GM18520 (cell line): ENCODE measurements around the gene RRP8.

Source experiments
- ATAC-seq: cut with Tn5 transposase; IDR thresholded peaks from one replicate; pipeline ENCODE4 v1.9.1; 2021; ENCODE audit not compliant: unreplicated experiment

Gene RRP8

DNA sequence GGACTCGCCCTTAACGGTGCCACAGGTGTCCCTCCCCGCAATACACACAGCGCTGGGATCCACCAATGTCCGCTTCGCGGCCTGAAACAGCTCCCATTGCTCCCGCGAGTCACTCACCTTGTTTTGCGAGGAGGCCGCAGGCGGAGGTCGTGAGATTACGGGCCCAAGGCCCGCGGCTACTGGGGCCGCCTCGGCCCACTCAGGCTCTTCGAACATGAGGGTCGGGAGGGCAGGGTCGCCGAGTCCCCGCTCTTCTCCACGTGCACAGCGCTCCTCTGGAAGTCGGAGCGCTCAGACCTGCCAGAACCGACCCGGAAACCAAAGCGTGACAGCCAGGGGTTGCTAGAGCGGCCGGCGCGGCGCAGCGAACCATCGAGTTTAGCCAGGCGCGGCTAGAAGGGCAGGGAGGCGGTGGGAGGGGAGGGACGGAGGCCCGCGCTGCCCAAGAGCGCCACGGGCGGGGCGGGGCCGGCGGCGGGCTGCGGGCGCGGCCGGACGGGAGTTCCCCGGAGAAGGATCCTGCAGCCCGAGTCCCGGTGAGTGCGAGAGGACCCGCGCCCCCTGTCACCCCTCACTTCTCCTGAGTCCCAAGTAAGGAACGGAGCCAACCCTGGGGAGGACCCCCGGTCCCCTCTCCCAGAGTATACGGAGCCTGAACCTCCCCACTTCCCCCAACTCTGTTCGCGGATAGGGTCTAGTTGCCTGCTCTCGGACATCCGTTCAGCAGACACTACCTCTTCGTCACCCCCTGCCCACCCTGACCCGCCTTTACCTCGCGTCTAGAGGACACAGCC lies at the start of gene RRP8, which contains the start of gene ILK:
Gene RRP8, minus strand, starts transcription at position 330 of the 794 bp plus-strand sequence. Its CDS starts 114 bp downstream, at position 216.
Gene ILK, plus strand, starts transcription at position 488 of the 794 bp plus-strand sequence. CDS start 498 bp downstream, outside the sequence.
- peak; percentile 62 for ATAC-seq

DNA sequence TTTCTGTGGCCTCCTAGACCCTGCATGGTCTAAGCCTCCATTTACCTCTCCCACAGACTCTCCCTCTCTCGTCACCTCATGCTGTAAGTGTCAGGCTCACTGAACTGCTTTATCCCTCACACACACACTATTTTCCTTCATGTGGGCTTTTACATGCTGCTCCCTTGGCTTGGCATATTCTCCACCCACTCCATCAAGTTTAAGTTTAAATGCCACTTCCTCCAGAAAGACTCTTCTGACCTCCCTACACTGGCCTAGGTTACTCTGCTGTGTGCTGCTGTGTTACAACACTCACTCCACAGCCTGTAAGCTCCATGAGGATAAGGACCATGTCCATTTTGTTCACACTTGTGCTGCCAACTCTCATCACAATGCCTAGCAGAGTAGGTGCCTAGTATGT lies 49.7 kb upstream of the RRP8 start:
- no peak for ATAC-seq

DNA sequence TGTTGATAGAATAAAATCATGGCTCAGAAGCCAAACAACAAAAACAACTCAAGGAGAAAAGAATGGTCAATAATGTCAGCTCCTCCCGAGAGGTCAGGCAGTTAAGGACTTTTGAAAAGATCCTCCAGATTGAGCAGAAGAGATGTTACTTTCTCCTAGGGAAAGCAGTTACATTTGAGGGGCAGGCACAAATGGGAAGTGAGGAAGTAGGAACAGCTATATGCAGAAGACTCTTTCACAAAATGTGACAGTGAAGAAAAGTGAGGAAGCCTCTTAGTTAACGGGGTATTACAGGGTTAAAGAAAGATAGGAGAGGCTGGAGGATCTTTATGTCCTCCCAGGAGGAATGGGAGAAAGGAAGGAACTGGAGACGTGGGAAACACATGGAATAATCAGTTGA lies 48.8 kb upstream of the RRP8 start:
- ATAC-seq, result no peak

DNA sequence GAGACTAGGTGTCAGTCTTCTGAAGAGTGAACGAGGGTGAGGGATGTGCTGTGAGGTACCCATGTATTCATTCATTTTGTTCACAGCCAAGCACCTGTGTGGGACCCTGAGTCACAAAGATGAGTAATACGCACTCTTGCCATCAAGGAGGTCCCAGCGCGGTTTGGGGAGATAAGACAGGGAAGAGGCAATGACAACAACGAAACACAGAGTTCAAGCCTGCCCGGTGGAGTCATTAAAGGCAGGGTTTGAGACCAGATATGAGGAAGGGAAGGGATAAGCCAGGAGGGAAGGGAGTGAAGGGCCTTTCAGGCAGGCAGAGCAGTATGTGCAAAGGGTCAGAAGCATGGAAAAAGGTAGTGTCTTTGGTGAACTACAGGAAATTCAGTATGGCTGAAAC lies 47.6 kb upstream of the RRP8 start:
- no peak for ATAC-seq

DNA sequence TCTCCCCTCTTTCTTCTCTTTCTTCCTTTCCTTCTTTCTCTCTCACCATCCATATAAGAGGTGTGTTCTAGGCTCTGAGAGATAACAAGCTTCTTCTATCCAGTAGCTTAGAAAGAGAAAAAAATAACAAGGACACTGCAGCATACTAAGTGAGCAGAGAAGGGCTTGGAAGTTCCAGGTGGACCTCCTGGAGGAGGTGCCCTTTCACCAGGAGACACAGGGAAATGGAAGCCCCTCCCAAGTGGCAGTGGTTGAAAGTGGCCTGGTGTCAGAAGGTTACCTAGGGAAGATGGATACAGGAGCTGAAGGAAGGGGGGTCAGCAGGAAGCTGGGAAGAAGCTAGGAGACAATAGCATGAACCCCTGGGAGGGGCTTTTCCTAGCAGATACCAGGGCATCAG lies 46.7 kb upstream of the RRP8 start:
- no peak for ATAC-seq

DNA sequence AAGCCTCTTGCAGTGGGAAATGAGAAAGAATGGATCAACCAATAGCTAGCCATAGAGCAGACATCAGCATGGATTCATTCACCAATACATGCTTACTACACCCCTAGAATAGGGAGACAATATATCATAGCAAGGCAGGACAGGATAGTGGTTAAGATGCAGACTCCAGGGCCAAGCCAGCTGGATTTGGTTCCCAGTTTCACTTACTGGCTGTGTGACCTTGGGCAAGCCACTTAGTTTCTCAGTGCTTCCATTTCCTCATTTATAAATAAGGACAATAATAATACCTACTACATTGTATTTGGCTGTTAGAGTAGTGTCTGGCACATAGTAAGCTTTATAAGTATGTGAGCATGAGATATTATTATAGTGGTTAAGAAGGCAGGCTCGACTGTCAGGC lies 45.1 kb upstream of the RRP8 start:
- no peak for ATAC-seq

DNA sequence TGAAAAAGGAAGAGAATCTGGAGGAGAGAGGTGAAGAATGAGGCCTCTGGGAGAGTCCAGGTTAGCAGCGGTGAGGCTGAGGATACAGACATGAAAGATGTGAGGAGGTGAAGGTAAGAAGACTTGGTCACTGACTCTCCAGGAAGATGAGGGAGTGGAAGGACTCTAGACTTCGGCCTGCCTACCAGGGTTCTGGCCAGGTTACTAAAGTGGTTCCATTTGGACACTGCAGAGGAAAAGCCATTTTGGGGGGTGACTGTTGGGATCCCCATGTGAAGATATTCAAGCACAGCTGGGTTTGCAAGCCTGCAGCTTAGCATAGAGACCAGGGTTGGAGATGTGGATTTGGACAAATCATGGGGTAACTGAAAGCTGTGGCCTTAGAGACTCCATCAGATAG lies 44.4 kb upstream of the RRP8 start:
- ATAC-seq, result no peak

DNA sequence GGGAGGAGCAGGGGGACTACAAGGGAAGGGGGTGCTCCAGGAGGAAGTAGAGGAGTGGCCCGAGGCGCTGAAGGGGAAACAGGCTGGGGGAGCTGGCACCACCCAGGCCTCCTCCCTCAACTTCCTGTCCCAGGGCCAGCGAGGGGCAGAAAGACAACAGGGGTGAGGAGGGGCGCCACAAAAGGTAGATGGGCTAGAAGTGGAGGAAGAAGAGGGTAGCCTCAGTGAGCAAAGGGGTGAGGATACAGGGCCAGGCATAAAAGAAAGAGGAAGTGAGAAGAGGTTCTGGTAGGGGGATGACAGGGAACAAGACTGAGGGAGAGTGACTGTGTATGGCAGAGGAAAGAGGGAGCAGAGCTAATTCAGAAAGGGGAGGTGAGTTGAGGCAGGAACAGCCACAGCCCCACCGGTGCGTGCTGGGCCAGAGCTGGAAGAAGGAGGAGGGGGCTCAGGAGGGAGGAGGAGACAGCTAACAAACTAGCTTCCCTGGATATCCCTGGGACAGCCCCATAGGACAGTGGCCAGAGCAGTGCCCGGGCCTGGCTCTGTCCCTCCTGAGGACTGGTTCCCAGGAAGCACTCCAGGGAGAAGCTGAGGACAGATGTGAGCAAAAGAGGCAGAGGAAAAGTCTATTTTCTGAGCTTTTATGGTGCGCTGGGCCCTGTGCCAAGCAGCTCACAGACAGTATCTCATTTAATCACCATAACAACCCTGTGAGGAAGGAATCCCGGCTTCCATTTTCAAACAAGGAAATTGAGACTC lies 43.7 kb upstream of the RRP8 start:
- peak; percentile 67 for ATAC-seq

DNA sequence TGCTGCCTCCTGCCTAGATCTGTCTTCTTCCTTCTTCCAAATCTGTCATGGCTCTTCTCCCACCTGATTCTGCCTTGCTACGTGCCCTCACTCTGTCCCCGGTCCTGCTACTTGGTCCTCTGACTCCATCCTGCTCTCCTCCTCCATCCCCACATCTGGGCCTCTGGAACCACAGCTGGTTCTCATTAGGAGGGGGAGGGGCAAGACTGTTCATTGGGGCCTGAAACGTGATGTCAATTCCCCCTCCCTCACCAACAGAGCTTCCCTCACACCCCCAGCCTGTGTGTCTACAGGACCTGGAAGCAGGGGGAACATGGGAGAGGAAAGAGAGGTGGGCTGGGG lies 43.1 kb upstream of the RRP8 start:
- ATAC-seq, result no peak

DNA sequence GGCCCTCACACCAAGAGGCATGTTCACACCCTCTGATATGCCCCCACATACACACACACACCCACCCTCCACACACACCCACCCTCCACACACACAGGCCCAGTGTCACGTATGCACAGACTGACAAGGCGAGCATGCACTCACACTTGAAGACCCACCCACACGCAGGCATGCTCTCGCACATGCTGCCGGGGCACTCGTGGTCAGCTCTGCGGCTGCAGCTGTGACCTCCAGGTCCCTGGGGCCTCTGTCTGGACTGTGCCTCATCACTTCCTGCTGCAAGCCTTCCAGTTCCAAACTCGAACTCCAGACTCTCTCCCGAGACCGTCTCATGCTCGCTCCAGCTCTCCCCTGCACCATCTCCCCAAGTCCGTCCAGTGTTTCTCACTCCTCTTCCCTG lies 42.7 kb upstream of the RRP8 start:
- ATAC-seq, result no peak

DNA sequence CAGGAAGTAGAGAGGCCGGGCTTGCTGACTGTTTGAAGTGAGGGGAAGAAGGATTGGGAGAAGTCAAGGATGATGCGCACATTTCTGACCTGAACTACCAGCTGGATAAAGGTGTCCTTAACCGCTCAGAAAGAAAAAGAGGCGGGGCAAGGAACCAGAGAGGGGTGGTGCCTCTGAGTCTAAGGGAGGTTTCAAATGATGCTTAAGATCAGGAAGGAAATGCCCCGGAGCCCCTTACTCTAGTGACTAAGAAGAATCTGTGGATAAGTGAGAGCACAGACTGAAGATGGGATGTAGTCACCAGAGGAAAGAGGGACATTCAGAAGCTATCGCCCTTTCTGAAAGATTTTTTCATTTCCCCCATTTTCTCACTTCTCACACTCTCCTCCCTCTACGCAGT lies 39.5 kb upstream of the RRP8 start:
- ATAC-seq, result no peak

DNA sequence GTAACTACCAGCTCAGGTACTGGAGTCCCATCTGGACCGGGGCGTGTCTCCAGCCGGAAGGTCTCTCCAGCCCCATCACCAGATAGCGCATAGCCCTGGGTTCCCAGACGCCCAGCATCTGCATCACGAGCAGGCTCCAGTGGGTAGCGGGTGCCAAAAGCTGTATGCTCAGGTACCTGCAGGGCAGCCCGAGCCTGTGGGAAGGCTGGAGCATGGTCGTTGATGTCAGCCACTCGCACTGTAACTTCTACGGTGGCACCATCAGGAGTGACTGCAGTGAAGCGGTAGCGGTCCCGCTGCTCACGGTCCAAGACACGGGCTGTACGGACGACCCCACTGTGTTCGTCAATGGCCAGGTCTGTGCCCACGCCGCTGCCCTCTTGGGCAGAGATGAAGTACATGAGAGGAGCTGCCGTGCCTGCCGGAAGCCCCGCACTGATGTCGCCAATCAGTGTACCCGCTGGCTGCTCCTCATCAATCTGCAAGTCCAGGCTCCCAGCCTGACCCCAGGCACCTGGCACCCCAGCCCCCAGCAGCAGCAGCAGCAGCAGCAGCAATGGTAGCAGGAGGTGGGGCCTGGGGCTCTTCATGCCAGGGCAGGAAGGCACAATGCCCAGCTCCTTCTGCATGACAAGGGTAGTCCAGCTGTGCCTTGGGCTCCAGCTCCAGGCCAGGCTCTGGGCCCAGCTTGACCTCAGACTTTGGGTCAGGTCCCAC lies 37.7 kb upstream of the RRP8 start:
- no peak for ATAC-seq

DNA sequence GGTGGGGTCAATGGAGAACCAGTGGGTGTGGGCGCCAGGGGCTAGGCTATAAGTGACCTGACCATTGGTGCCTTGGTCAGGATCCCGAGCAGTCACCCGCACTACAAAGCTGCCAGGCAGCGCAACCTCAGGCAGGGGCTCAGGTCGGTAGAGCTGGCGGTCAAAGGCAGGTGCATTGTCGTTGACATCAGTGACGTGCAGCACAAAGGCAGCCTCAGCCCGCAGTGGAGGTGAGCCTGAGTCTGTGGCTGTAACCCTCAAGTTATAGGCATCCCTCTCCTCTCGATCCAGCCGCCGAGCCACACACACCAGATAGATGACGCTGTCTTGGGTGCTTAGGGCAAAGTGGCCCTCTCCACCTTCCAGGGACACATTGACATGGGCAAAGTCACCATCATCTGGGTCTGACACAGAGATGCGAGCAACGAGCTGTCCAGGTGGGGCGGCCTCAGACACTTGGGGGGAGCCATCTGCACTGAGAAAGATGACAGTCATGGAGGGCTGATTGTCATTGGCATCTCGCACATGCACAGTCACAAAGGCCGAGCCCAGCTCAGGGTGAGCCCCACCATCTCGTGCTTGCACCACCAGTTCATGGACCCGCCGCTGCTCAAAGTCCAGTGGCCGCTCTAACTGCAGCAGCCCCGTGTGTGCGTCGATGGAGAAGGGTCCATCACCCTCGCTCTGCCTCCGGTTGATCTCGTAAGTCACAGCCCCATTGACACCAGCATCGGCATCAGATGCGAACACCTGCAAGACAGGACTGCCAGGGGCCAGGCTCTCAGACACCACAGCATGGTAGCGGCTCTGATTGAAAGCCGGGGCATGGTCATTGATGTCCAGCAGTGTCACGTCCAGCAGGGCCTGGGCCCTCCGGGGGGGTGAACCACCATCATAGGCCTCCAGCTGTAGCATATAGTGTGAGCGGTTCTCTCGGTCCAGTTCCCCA lies 36.9 kb upstream of the RRP8 start:
- no peak for ATAC-seq

DNA sequence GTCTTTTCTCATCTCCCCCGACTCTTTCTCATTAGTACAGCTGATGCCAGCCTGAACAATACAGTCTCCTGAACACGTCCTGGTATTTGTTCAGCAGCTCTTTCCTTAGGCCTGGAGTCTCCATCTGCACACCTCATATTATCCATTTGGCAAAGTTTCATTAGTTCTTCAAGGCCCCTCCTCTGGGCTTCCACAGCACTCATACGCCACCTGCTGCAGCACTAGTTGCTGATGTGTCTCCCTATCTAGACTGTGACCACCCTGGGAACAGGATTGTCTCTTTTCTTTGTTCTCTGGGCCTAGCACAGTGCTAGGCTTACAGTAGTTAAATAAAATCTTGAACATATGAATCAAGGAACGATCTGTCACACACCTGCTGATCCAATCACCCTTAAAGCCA lies 35.0 kb upstream of the RRP8 start:
- ATAC-seq, result no peak

DNA sequence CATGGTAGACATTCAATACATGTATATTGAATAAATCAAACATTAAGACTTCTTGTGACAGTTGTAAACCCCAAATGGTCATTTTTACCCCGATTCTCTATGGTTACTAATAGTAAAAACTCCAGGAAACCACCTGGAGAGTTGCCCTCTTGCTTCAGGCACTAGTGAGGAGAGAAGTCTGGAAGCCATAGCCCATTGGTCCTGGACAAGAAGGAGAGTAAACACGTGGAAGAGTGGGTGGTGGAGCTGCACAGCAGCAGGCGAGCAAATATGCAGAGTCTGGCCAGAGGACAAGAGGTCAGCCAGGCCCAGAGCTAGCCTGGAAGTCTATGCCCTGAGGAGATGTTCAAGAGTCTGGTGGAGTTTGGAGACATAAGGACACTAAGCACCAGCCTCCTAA lies 34.5 kb upstream of the RRP8 start:
- ATAC-seq, result no peak

DNA sequence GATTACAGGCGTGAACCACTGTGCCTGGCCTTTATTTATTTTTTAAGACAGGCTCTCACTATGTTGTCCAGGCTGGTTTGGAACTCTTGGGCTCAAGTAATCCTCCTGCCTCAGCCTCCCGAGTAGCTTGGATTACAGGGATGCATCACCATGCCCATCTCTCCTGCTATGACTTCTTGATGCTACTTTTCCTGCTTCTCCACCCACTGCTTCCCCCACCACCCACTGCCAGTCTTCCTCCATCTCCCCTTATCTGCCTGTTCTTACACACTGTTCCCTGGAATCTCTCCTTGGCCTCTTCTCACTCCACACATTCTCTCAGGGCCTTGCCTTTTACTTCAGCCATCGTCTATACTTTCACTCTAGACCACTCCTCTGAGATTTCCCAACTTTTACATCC lies 33.1 kb upstream of the RRP8 start:
- ATAC-seq, result no peak

DNA sequence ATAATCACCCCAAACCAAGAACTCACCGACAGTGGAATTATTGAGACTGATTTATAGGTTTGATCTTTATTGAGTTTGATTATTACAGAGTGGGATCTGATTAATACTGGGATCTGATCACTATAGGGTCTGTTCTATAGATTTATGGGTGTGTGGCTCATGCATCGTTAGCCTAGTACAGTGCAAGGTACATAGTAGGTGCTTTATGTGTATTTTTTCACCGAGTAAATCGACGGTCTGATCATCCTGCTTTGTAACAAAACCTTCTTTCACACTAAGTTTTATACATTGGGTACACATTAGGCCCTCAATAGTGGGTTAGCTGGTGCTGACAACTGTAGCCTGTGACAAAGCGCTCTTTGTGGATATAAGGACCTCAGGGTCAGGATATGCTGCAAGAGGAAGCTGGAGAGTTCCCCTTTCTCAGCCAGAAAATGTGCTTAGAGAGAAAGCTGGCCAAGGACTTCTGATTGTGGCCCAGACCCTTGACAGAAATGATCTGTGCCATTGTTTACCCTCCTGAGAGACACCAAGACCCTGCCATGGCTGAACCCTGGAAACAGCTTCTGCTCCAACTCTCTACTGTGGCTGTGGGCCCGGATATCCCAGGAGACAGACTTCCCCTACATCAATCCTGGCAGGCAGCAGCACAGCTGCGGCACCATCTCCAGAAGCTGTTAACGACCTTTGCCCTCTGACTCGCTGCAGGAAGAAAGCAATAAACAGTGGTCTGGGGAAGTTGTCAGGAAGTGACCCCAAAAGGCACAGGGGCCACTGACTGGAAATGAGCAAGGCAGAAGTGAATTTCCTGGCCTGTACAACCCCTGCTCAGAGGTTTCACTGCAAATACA lies 31.9 kb upstream of the RRP8 start:
- ATAC-seq, result no peak

DNA sequence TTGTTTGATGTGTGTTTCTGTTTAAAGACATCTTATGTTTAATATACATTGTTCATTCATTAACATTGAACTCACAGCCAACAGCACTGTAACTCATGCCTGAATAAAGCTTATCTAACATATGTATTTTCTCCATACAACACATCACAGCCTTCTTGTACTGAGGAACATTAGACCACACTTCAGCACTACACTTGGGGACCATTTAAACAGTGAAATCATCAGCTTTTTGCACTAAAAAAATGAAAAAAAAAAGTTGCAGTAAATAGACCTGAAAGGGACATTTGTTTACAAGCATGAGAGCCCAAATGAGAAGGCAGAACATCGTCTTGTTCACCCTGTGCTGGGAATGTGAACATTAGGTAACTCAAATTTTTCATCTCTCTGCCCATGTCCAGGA lies 31.1 kb upstream of the RRP8 start:
- no peak for ATAC-seq

DNA sequence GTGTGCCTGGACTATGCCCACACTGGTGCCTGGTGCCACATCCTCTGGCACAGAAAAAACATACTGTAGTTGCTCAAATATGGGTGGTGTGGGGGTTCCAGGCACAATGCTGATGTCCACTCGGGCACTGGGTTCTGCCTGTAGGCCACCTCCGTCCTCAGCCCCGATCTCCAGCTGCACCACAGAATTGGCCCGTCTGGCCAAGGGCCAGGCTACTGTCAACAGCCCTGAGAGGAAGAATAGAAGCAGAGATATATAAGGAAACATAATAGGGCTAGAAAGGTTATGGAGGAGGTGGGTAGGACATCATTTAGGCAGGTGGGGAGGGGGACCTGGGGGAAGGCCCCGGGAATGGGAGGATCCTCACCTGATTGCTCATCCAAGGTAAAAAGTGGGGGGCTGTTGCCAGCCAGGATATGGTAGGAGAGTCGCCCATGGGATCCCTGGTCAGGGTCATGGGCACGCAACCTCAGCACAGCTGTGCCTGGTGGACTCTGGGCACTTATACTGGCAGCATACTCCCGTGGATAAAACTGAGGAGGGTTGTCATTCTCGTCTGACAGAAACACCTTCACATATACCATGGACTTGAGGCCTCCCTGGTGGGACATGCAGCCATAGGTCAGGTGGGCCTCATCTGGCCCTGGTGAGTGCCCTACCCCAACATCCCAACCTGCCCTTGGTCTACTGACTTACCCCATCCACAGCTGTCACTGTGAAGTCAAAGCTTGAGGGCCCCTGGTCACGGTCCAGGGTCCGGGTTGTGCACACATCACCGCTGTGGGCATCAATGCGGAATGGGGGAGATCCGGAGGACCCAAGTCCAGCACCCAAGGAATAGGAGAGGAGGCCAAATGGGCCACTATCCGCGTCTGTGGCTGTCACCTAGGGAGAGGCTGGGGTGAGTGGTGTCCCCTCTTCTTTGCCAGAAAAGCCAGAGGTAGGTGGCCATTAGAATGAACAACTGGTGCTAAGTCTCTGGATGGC lies 30.3 kb upstream of the RRP8 start:
- no peak for ATAC-seq
